Activated T-helper 2 cell treated with anti-CD3 and anti-CD28 coated beads, Interferon-gamma antibody, Interleukin-2, Interleukin-4, amounts not matched to agents 10 μg/mL and 5 μg/mL and 100 μg/mL, durations not matched to agents 14 hours and 24 hours and 36 hours (primary cell): ENCODE data around the gene VPS26B. TPM values are rescaled to one million over a fixed set of nuclear protein-coding genes. Genes with fewer than 3 reads are reported as not detected.
A peak's percentile ranks its signal among the peaks of the same experiment; 100 is the strongest.

Experiments used
- DNase-seq: peaks from one replicate; pipeline ENCODE4 v3.0.0; 2021; ENCODE audit warnings: low spot score
- H3K27ac Mint-ChIP-seq: one replicate; pipeline ENCODE4 v1.8.0; 2021; ENCODE audit warnings: mixed read lengths
- H3K27me3 Mint-ChIP-seq: one replicate; pipeline ENCODE4 v1.8.0; 2021; ENCODE audit warnings: low read depth, mixed read lengths
- H3K36me3 Mint-ChIP-seq: one replicate; pipeline ENCODE4 v1.8.0; 2021; ENCODE audit warnings: low read depth, mixed read lengths
- H3K4me1 Mint-ChIP-seq: one replicate; pipeline ENCODE4 v1.8.0; 2021; ENCODE audit warnings: low read depth, mixed read lengths
- H3K4me3 Mint-ChIP-seq: one replicate; pipeline ENCODE4 v1.8.0; 2021; ENCODE audit warnings: low read depth, mild to moderate bottlenecking, moderate library complexity, mixed read lengths
- H3K9me3 Mint-ChIP-seq: one replicate; pipeline ENCODE4 v1.8.0; 2021; ENCODE audit warnings: mixed read lengths
- intact Hi-C: fragments of 100-400 bp; cut with micrococcal nuclease; formaldehyde crosslinking; loops from one replicate; pipeline ENCODE4 v1.15.1; 2023
- total RNA-seq: library from RNA; stranded (reverse); gene quantifications from 2 replicates; pipeline ENCODE4 v1.2.3, GENCODE V29; 2022

VPS26B gene
- total RNA-seq, 1 donor from 2014 or later: 41.7 TPM

- no peak for DNase-seq
- intact Hi-C loops: no loop called here
- Mint-ChIP-seq H3K9me3 (no peaks in the 10 kb centered on the region), H3K27me3 (no peaks in the 10 kb centered on the region), H3K4me1 (peaks cover 45% of the 10 kb centered on the region), H3K36me3 (peaks cover 19% of the 10 kb centered on the region), H3K4me3 (no peak overlapping the region), H3K27ac (no peak overlapping the region)
Measured at GRCh38 chr11:134266841-134267251, 42.4 kb downstream of the VPS26B start.

- H3K4me1 Mint-ChIP-seq: peaks cover 45% of the 10 kb centered on the region
- peaks cover 16% of the 10 kb centered on the region for H3K36me3 Mint-ChIP-seq
- intact Hi-C loops: no loop called here
- no peak overlapping the region for H3K4me3 Mint-ChIP-seq
- DNase-seq: no peak
- H3K9me3 Mint-ChIP-seq: no peaks in the 10 kb centered on the region
- H3K27ac Mint-ChIP-seq: no peak overlapping the region
- H3K27me3 Mint-ChIP-seq: no peaks in the 10 kb centered on the region
Measured at GRCh38 chr11:134267461-134267860, 43.0 kb downstream of the VPS26B start.

- Mint-ChIP-seq H3K4me3 (no peak overlapping the region), H3K9me3 (no peaks in the 10 kb centered on the region), H3K4me1 (peaks cover 50% of the 10 kb centered on the region), H3K27ac (no peak overlapping the region), H3K27me3 (no peaks in the 10 kb centered on the region), H3K36me3 (peaks cover 20% of the 10 kb centered on the region)
- no peak for DNase-seq
- intact Hi-C loops: no loop called here
Measured at GRCh38 chr11:134267966-134268365, 43.5 kb downstream of the VPS26B start.

- H3K4me3 Mint-ChIP-seq: peak overlapping the region; percentile 38
- H3K27ac Mint-ChIP-seq: peak overlapping the region; percentile 43
- intact Hi-C loops: no loop called here
- no peaks in the 10 kb centered on the region for H3K9me3 Mint-ChIP-seq
- peaks cover 17% of the 10 kb centered on the region for H3K36me3 Mint-ChIP-seq
- no peaks in the 10 kb centered on the region for H3K27me3 Mint-ChIP-seq
- DNase-seq: peak; percentile 50
- peaks cover 68% of the 10 kb centered on the region for H3K4me1 Mint-ChIP-seq
Measured at GRCh38 chr11:134270250-134270714, 45.8 kb downstream of the VPS26B start.

- Mint-ChIP-seq H3K36me3 (peaks cover 10% of the 10 kb centered on the region), H3K4me1 (peaks cover 59% of the 10 kb centered on the region), H3K4me3 (no peak overlapping the region), H3K27me3 (no peaks in the 10 kb centered on the region), H3K27ac (no peak overlapping the region), H3K9me3 (no peaks in the 10 kb centered on the region)
- DNase-seq: no peak
- intact Hi-C loops: no loop called here
Measured at GRCh38 chr11:134271978-134272377, 47.5 kb downstream of the VPS26B start.

- Mint-ChIP-seq H3K9me3 (no peaks in the 10 kb centered on the region), H3K4me3 (peak overlapping the region; percentile 24), H3K27ac (peak overlapping the region; percentile 42), H3K4me1 (peaks cover 62% of the 10 kb centered on the region), H3K36me3 (peaks cover 13% of the 10 kb centered on the region), H3K27me3 (peaks cover 2% of the 10 kb centered on the region)
- intact Hi-C loops: no loop called here
- no peak for DNase-seq
Measured at GRCh38 chr11:134272381-134273316, 48.2 kb downstream of the VPS26B start.

- Mint-ChIP-seq H3K9me3 (peaks cover 1% of the 10 kb centered on the region), H3K27me3 (peaks cover 2% of the 10 kb centered on the region), H3K4me1 (peaks cover 58% of the 10 kb centered on the region), H3K27ac (no peak overlapping the region), H3K4me3 (peak overlapping the region; percentile 24), H3K36me3 (peaks cover 15% of the 10 kb centered on the region)
- intact Hi-C loops: no loop called here
- DNase-seq: no peak
Measured at GRCh38 chr11:134273317-134273712, 48.8 kb downstream of the VPS26B start.

- intact Hi-C loops: loop anchor here (1.0 kb wide), 2 partner anchors 22 to 56 kb away; partner anchors contain the start of genes ACAD8, GLB1L2 and THYN1
- H3K27ac Mint-ChIP-seq: peak overlapping the region; percentile 96
- peaks cover 31% of the 10 kb centered on the region for H3K36me3 Mint-ChIP-seq
- no peak for DNase-seq
- H3K4me1 Mint-ChIP-seq: peaks cover 58% of the 10 kb centered on the region
- H3K9me3 Mint-ChIP-seq: peaks cover 5% of the 10 kb centered on the region
- peaks cover 2% of the 10 kb centered on the region for H3K27me3 Mint-ChIP-seq
- peak overlapping the region; percentile 87 for H3K4me3 Mint-ChIP-seq
Measured at GRCh38 chr11:134275188-134275533, 50.7 kb downstream of the VPS26B start.

GRCh38 chr11:134275534-134276395 lies 51.3 kb downstream of the VPS26B start, which contains the start of gene GLB1L3:
GLB1L3 (plus strand) TSS chr11:134276379; CDS start chr11:134276741, 362 bp downstream.
- intact Hi-C loops: loop anchor here (1.0 to 2.0 kb wide), 4 partner anchors 22 to 349 kb away; partner anchors contain the start of genes ACAD8, GLB1L2, THYN1 and VPS26B
- Mint-ChIP-seq H3K4me1 (peaks cover 56% of the 10 kb centered on the region), H3K36me3 (peaks cover 37% of the 10 kb centered on the region), H3K4me3 (peak within 1 kb of the TSS; percentile 87), H3K9me3 (peaks cover 5% of the 10 kb centered on the region), H3K27ac (peak within 1 kb of the TSS; percentile 96), H3K27me3 (peaks cover 2% of the 10 kb centered on the region)
- DNase-seq: peak; percentile 82

GRCh38 chr11:134276396-134277182 lies 52.1 kb downstream of the VPS26B start:
- DNase-seq: no peak
- Mint-ChIP-seq H3K4me1 (peaks cover 48% of the 10 kb centered on the region), H3K36me3 (peaks cover 41% of the 10 kb centered on the region), H3K27ac (peak overlapping the region; percentile 96), H3K27me3 (peaks cover 2% of the 10 kb centered on the region), H3K4me3 (peak overlapping the region; percentile 87), H3K9me3 (peaks cover 5% of the 10 kb centered on the region)
- intact Hi-C loops: loop anchor here (1.0 to 2.0 kb wide), 2 partner anchors 52 to 350 kb away; partner anchors contain the start of gene VPS26B

- Mint-ChIP-seq H3K4me1 (peaks cover 44% of the 10 kb centered on the region), H3K4me3 (peak overlapping the region; percentile 87), H3K36me3 (peaks cover 39% of the 10 kb centered on the region), H3K27ac (peak overlapping the region; percentile 79), H3K9me3 (peaks cover 5% of the 10 kb centered on the region), H3K27me3 (peaks cover 2% of the 10 kb centered on the region)
- intact Hi-C loops: loop anchor here (2.0 kb wide), 1 partner anchor 351 kb away; no protein-coding TSS in a partner anchor
- DNase-seq: no peak
Measured at GRCh38 chr11:134277183-134278001, 52.9 kb downstream of the VPS26B start.
